Subcutaneous abdominal adipose tissue (tissue), 5 donors: Measurements from ENCODE around the gene SCO2.

Source experiments
- H3K27ac ChIP-seq: one replicate; pipeline ENCODE4 v1.7.0; 2013; ENCODE audit warnings: low read depth, mild to moderate bottlenecking, inconsistent platforms, low read length, moderate library complexity
- H3K27me3 ChIP-seq, 5 donors: one replicate each; pipeline ENCODE4 v1.7.0; 2013; ENCODE audit warnings: low read length in 5 of 5, inconsistent platforms in 1 of 5; ENCODE audit not compliant: control insufficient read depth in 5 of 5, insufficient read depth in 4 of 5
- H3K36me3 ChIP-seq, 5 donors: one replicate each; pipeline ENCODE4 v1.7.0; 2013; ENCODE audit warnings: low read length in 5 of 5; ENCODE audit not compliant: control insufficient read depth in 5 of 5, insufficient read depth in 5 of 5
- H3K4me1 ChIP-seq, 5 donors: one replicate each; pipeline ENCODE4 v1.7.0; 2013; ENCODE audit warnings: low read length in 5 of 5, mild to moderate bottlenecking in 3 of 5, moderate library complexity in 1 of 5; ENCODE audit not compliant: control insufficient read depth in 5 of 5, insufficient read depth in 5 of 5
- H3K4me3 ChIP-seq, 5 donors: one replicate each; pipeline ENCODE4 v1.7.0; 2013; ENCODE audit warnings: low read length in 5 of 5, low read depth in 1 of 5
- H3K9ac ChIP-seq, 5 donors: one replicate each; pipeline ENCODE4 v1.7.0; 2013; ENCODE audit warnings: low read length in 5 of 5, mild to moderate bottlenecking in 4 of 5, moderate library complexity in 3 of 5
- H3K9me3 ChIP-seq, 5 donors: one replicate each; pipeline ENCODE4 v1.7.0; 2013; ENCODE audit warnings: low read length in 5 of 5; ENCODE audit not compliant: control insufficient read depth in 5 of 5
- donor health status: healthy.
- donor health status: healthy.
- donor health status: healthy.
- donor health status: healthy.
- donor health status: healthy.

SCO2 gene

DNA sequence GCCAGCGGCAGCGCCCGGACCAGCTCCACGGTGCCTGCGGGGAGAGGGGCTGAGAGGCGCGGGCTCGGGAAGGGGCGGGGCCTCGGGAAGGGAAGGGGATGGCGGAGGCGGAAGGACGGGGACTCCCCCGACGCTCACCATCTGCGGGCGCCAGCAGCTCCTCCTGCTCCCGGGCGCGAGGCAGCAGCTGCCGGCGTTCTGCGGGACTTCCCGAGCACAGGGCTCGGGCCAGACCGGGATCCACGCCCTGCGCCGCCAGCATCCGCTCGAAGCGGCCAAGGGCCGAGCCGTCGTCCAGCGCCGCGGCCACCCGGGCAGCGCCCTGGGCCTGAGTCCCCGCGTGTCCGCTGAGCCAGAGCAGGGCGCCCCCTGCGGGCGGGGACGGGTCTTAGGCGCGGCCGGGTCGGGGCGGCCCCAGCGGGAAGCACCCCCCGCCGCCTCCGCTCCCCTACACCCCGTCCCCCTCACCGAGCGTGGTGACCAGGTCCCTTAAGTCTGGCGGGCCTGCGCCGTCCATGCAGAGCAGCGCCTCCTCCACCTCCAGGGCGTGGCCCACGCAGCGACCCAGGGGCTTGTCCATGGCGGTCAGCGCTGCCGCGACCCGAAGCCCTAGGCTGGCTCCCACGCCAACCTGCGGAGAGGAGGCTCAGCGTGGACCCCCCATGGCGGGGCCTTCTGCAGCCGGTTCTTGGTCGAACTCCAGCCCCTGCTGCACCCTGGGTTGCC lies 873 bp upstream of the SCO2 start:
- peak overlapping the region; percentile 95 for H3K27ac ChIP-seq
- peaks cover 7 to 68% (median 49%) of the 10 kb centered on the region in 5 donors for H3K4me1 ChIP-seq
- H3K9me3 ChIP-seq, result no peaks in the 10 kb centered on the region
- H3K9ac ChIP-seq, result peak overlapping the region in 4 of 5 donors; percentile 71 to 92 (median 78)
- H3K27me3 ChIP-seq, result no peaks in the 10 kb centered on the region
- H3K36me3 ChIP-seq, result peaks cover 0 to 30% (median 27%) of the 10 kb centered on the region in 5 donors
- H3K4me3 ChIP-seq, result peak overlapping the region; percentile 61 to 78 (median 67)

DNA sequence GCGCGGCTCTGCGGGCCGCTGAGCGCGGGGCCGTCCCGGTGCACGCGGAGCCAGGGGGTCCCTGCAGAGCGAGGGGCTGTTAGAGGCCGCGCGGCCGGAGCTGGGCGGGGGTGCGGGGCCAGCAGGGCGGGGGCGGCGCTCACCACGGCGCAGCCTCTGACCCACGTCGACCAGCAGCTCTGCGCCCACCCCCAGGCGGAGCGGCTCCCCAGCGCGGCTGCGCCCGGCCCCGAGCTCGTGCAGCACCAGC lies 385 bp upstream of the SCO2 start:
- H3K4me1 ChIP-seq, result peaks cover 7 to 63% (median 45%) of the 10 kb centered on the region in 5 donors
- H3K9me3 ChIP-seq, result no peaks in the 10 kb centered on the region
- H3K27ac ChIP-seq, result peak overlapping the region; percentile 95
- H3K36me3 ChIP-seq, result peaks cover 0 to 35% (median 32%) of the 10 kb centered on the region in 5 donors
- H3K4me3 ChIP-seq, result peak overlapping the region in 4 of 5 donors; percentile 66 to 78 (median 68)
- peak overlapping the region in 4 of 5 donors; percentile 71 to 92 (median 73) for H3K9ac ChIP-seq
- H3K27me3 ChIP-seq, result no peaks in the 10 kb centered on the region

DNA sequence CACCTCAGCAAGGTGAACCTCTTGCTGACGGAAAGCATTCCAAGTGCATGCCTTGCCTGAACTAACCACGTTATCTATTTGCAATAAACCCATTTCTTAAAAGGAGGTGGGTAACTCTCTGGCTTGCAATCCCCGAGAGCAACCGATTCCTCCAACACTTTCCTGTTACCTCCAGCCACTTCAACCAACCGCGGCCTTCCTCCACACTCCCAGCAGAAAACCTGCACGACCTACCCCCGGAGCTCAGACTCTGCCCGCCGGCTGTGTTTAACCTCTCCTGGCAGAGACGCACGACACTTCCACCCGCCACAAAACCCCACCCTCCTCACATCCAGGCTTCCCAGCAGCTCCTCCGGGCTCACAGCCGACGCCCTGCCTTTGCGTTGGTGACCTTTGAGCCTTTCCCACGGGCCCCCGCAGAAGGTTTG lies 708 bp downstream of the SCO2 start:
- Histone ChIP-seq H3K9ac (peak overlapping the region; percentile 26 to 84 (median 73)), H3K9me3 (no peaks in the 10 kb centered on the region), H3K27ac (peak overlapping the region; percentile 95), H3K4me1 (peaks cover 7 to 56% (median 40%) of the 10 kb centered on the region in 5 donors), H3K27me3 (no peaks in the 10 kb centered on the region), H3K4me3 (peak overlapping the region; percentile 66 to 78 (median 68)), H3K36me3 (peaks cover 0 to 37% (median 32%) of the 10 kb centered on the region in 5 donors)

DNA sequence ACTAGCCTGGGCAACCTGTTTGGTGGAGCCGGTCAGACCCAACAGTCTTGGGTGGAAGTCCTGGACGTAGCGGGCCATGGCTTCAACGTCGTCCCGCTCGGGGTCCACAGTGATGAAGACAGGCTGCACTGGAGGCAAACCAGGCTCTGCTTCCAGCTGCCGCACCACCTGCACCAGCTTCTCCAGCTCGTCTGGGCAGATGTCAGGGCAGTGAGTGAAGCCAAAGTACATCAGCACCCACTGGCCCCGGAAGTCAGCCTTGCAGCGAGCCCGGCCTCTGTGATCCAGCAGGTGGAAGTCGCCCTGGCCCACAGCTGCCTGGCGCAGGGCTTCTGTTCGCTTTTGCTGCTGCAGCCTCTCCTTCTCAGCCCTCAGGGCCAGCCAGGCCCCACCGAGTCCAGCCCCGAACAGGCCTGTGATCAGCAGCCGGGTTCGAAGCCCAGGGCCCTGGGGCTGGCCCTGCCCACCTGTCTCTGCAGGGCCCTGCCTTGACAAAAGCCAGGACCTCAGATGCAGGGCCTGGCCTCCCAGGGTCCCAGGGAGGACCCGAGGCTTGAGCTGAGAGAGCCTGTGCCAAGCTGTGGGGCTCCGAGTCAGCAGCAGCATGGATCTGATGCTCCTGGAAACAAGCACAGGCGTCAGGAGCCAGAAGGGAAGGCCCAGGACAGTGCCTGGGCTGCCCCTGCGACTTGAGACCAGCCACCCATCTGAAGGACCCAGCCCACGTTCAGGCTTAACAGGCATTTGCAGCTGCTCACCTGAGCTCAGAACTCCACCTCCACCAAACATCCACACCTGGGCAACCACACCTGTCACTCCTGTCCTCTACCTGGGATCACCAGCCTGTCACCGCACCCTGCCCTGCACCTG lies 1.4 kb downstream of the SCO2 start:
- peaks cover 7 to 49% (median 34%) of the 10 kb centered on the region in 5 donors for H3K4me1 ChIP-seq
- H3K27ac ChIP-seq, result peak overlapping the region; percentile 95
- no peaks in the 10 kb centered on the region for H3K9me3 ChIP-seq
- H3K9ac ChIP-seq, result peak overlapping the region in 3 of 5 donors; percentile 71 to 84 (median 73)
- H3K4me3 ChIP-seq, result peak overlapping the region; percentile 66 to 78 (median 68)
- H3K36me3 ChIP-seq, result peaks cover 0 to 43% (median 39%) of the 10 kb centered on the region in 5 donors
- H3K27me3 ChIP-seq, result no peaks in the 10 kb centered on the region

DNA sequence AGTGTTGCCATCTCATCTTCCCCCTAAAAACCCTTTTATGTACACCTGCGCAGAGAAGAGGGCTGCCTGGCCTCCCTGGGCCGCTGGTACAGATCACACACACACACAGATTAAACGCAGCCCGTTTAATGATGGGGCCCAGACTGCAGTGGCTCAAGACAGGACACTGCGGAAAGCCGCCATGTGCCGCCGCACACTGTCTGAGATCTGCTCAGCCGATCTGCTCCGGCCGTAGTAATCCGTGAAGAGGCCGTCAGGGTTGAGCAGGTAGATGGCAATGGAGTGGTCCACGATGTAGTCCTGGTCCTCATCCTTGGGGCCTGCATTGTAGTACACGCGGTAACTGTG lies 2.0 kb downstream of the SCO2 start:
- Histone ChIP-seq H3K4me1 (peaks cover 7 to 43% (median 28%) of the 10 kb centered on the region in 5 donors), H3K36me3 (peaks cover 0 to 49% (median 44%) of the 10 kb centered on the region in 5 donors), H3K9me3 (no peaks in the 10 kb centered on the region), H3K27ac (no peak overlapping the region), H3K4me3 (no peak overlapping the region), H3K27me3 (no peaks in the 10 kb centered on the region), H3K9ac (no peak overlapping the region)

DNA sequence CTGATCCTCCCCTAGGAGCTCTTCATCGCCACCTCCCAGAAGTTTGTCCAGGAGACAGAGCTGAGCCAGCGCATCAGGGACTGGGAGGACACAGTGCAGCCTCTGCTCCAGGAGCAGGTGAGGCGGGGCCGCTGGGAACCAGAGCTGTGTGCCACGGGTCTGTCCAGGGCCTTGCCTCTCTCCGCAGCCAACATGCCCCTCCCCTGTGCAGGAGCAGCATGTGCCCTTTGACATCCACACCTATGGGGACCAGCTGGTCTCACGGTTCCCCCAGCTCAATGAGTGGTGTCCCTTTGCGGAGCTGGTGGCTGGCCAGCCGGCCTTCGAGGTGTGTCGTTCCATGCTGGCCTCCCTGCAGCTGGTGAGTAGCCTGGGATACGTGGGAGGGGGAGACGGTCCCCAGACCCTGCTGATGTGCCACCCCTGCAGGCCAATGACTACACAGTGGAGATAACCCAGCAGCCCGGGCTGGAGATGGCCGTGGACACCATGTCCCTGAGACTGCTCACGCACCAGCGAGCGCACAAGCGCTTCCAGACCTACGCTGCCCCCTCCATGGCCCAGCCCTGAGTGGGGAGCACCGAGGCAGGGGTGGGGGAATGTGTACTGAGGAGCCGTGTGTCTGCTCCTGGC lies 2.5 kb downstream of the SCO2 start:
- H3K36me3 ChIP-seq, result peaks cover 0 to 55% (median 49%) of the 10 kb centered on the region in 5 donors
- no peaks in the 10 kb centered on the region for H3K27me3 ChIP-seq
- H3K27ac ChIP-seq, result no peak overlapping the region
- no peak overlapping the region for H3K9ac ChIP-seq
- no peak overlapping the region for H3K4me3 ChIP-seq
- H3K9me3 ChIP-seq, result no peaks in the 10 kb centered on the region
- peaks cover 7 to 38% (median 25%) of the 10 kb centered on the region in 5 donors for H3K4me1 ChIP-seq

DNA sequence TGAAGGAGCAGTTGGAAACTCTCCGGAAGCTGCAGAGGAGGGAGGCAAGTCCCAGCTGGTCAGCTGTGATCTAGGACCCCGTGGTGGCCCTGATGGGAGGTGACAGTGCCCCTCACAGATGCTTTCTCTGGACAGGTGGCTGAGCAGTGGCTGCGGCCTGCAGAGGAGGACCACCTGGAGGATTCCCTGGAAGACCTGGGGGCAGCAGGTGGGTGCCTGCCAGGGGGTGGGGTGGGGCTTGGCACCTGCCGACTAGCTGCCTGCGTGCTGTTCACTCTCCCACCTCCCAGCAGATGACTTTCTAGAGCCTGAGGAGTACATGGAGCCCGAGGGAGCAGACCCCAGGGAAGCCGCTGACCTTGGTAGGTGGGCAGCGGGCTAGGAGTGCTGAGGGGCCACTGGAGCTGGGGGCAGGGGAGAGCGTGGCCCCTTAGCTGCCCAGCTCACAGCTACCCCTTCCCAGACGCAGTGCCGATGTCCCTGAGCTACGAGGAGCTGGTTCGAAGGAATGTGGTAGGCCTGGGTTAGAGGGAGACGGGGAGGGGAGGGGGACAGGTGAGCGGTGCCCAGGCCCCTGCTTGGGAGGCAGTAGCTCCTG lies 3.1 kb downstream of the SCO2 start:
- Histone ChIP-seq H3K4me1 (peaks cover 6 to 32% (median 22%) of the 10 kb centered on the region in 5 donors), H3K9me3 (no peaks in the 10 kb centered on the region), H3K4me3 (no peak overlapping the region), H3K27me3 (no peaks in the 10 kb centered on the region), H3K36me3 (peaks cover 0 to 61% (median 55%) of the 10 kb centered on the region in 5 donors), H3K27ac (no peak overlapping the region), H3K9ac (no peak overlapping the region)

DNA sequence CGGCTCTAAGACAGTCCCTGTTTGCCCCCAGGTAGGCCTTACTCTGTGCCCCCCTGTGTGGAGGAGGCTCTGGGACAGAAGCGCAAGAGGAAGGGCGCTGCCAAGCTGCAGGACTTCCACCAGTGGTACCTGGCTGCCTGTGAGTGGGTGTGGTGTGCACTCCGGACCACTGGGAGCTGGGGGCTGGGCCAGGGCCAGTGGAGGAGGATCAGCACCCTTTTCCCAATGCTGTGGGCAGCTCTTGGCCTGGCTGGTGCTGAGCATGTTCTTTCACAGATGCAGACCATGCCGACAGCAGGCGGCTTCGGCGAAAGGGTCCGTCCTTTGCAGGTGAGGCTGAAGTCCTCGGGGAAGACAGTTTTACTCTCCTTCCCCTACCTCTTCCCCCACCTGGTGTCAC lies 3.7 kb downstream of the SCO2 start:
- Histone ChIP-seq H3K9me3 (no peaks in the 10 kb centered on the region), H3K4me3 (no peak overlapping the region), H3K36me3 (peaks cover 0 to 67% (median 61%) of the 10 kb centered on the region in 5 donors), H3K4me1 (peaks cover 3 to 26% (median 16%) of the 10 kb centered on the region in 5 donors), H3K27ac (no peak overlapping the region), H3K27me3 (no peaks in the 10 kb centered on the region), H3K9ac (no peak overlapping the region)

DNA sequence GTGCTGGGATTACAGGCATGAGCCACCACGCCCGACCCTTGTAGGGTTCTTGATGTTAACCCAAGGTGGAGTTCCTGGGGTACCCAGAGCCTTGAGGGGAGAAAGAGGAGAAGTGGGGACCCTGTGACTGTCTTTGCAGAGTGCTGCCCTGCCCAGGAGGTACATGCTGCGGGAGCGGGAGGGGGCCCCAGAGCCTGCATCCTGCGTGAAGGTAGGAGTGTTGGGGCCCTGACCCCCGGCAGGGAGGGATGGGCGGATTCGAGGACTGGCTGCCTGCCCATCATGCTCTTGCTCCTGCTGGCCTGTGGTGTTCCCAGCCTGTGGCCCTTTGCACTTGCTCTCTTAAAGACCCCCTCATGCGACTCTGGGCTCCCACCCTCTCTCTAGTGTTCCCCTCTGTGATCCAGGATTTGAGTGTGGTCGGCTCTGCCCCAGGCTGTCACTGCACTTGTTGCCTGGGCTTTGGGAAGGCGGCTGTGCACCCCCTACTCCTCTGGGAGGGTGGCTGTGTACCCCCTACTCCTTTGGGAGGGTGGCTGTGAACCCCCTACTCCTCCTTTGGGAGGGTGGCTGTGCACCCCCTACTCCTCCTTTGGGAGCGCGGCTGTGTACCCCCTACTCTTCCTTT lies 4.5 kb downstream of the SCO2 start:
- Histone ChIP-seq H3K36me3 (peaks cover 0 to 73% (median 65%) of the 10 kb centered on the region in 5 donors), H3K9ac (no peak overlapping the region), H3K9me3 (no peaks in the 10 kb centered on the region), H3K27ac (no peak overlapping the region), H3K4me3 (no peak overlapping the region), H3K27me3 (no peaks in the 10 kb centered on the region), H3K4me1 (peaks cover 3 to 18% (median 13%) of the 10 kb centered on the region in 5 donors)
